Right atrium auricular region (tissue), 2 donors: ENCODE data around the gene PUM2. TPM values are rescaled to one million over a fixed set of nuclear protein-coding genes. Genes with fewer than 3 reads are reported as not detected.

Experiments used
- DNase-seq: peaks from one replicate; pipeline ENCODE4 v3.0.0-alpha.2; 2019; ENCODE audit warnings: low spot score
- H3K27ac ChIP-seq, 2 donors: fragments of 200-600 bp; sonication (generic); 1 replicate in 1 of 2; 2 replicates in 1 of 2; pipeline ENCODE4 v1.5.1; 2016 to 2019
- H3K27me3 ChIP-seq, 2 donors: fragments of 200-600 bp; sonication (generic); one replicate each; pipeline versions ENCODE4 v1.5.1 to v1.6.0; 2017 to 2019
- H3K36me3 ChIP-seq: fragments of 200-600 bp; sonication (generic); one replicate; pipeline ENCODE4 v1.5.1; 2016
- H3K4me1 ChIP-seq, 2 donors: fragments of 200-600 bp; sonication (generic); one replicate each; pipeline versions ENCODE4 v1.5.1 to v1.6.0; 2017 to 2019
- H3K4me3 ChIP-seq, 2 donors: fragments of 200-600 bp; sonication (generic); 1 replicate in 1 of 2; 2 replicates in 1 of 2; pipeline ENCODE4 v1.5.1; 2017 to 2019; ENCODE audit warnings: mild to moderate bottlenecking in 1 of 2, moderate library complexity in 1 of 2
- H3K9me3 ChIP-seq, 2 donors: fragments of 200-600 bp; sonication (generic); one replicate each; pipeline ENCODE4 v1.5.1; 2019
- CTCF ChIP-seq, 2 donors: fragments of 200-600 bp; sonication (generic); IDR thresholded peaks; one replicate each; pipeline ENCODE4 v1.5.1; 2019; ENCODE audit warnings: antibody characterized with exemption in 2 of 2
- total RNA-seq, 2 donors: library from RNA; depleted of rRNA; stranded (reverse); fragments of >200 nt; gene quantifications; one replicate each; pipeline ENCODE4 v1.1.0, GENCODE V29; 2016

Gene PUM2
- total RNA-seq, 2 donors from 2014 or later: 35.0 to 44.8 TPM

DNA sequence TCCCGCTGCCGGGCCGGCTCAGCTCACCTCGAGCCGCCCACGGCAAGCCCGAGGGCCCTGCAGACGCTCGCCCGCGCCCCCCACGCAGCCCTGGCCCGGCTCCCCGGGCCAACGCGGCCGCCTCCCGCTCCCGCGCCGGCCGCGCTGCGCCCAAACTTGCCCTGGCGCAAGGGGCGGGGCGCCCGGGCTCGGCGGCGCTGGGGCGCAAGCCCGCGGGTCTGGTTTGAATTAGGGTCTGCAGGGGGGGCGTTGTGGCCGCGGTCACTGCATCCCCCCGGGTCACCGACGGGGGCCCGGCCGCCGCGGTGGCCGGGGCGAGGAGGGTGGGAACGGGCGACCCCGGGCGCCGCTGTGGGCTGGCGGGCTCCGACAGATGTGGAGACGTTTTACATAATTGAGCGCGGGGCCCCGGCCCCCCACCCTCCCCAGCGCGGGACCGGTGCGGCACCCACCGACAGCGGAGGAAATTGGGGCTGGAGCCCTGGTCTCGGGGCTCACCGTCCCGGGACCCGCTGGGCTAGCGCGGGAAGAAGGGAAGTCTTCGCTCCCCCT lies 126.4 kb downstream of the PUM2 start:
- no peak for DNase-seq
- no peak overlapping the region for H3K27ac ChIP-seq
- H3K9me3 ChIP-seq: no peaks in the 10 kb centered on the region
- no peaks in the 10 kb centered on the region for H3K27me3 ChIP-seq
- H3K4me1 ChIP-seq: peaks cover 0 to 22% of the 10 kb centered on the region in 2 donors
- no peaks in the 10 kb centered on the region for H3K36me3 ChIP-seq
- TF ChIP-seq CTCF (IDR thresholded peaks at IDR 0.05): no peak
- H3K4me3 ChIP-seq: peak overlapping the region; percentile 50 to 62

GRCh38 chr2:20223407-20224163 lies 127.1 kb downstream of the PUM2 start:
- no peaks in the 10 kb centered on the region for H3K9me3 ChIP-seq
- DNase-seq: no peak
- H3K4me1 ChIP-seq: peaks cover 0 to 22% of the 10 kb centered on the region in 2 donors
- no peaks in the 10 kb centered on the region for H3K36me3 ChIP-seq
- peak in 1 of 2 donors; percentile 14 for TF ChIP-seq CTCF (IDR thresholded peaks at IDR 0.05)
- peak overlapping the region; percentile 50 to 62 for H3K4me3 ChIP-seq
- H3K27me3 ChIP-seq: no peaks in the 10 kb centered on the region
- H3K27ac ChIP-seq: no peak overlapping the region

- Histone ChIP-seq H3K4me3 (peak overlapping the region; percentile 50 to 62), H3K36me3 (no peaks in the 10 kb centered on the region), H3K27ac (no peak overlapping the region), H3K27me3 (no peaks in the 10 kb centered on the region), H3K9me3 (no peaks in the 10 kb centered on the region), H3K4me1 (peaks cover 0 to 22% of the 10 kb centered on the region in 2 donors)
- no peak for DNase-seq
- no peak for TF ChIP-seq CTCF (IDR thresholded peaks at IDR 0.05)
Observed at GRCh38 chr2:20222769-20223406, 127.8 kb downstream of the PUM2 start.

- no peak for DNase-seq
- no peaks in the 10 kb centered on the region for H3K36me3 ChIP-seq
- H3K27ac ChIP-seq: no peak overlapping the region
- H3K4me3 ChIP-seq: no peak overlapping the region
- H3K27me3 ChIP-seq: no peaks in the 10 kb centered on the region
- peaks cover 0 to 22% of the 10 kb centered on the region in 2 donors for H3K4me1 ChIP-seq
- TF ChIP-seq CTCF (IDR thresholded peaks at IDR 0.05): no peak
- H3K9me3 ChIP-seq: no peaks in the 10 kb centered on the region
Observed at GRCh38 chr2:20222014-20222768, 128.5 kb downstream of the PUM2 start.

DNA sequence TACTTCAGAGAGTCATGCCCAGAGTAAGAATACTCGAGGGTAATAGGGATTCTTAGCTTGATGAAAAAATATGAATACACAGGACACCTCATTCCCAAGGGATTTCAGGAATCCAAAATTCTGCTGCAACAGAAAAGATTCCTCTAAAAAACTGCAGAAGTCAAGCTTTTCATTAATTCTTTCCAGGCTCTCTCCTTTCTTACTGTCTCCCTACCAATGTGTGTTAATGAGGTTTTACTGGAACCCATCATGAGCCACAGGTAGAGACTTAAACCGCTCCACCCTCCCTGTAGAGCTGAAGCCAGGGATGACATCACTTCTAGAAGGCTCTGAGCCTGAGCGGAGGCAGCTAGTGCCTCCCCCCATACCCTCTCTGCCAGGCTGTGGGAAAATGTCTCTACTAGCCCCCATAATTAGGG lies 129.1 kb downstream of the PUM2 start:
- H3K4me1 ChIP-seq: peaks cover 0 to 22% of the 10 kb centered on the region in 2 donors
- H3K9me3 ChIP-seq: no peaks in the 10 kb centered on the region
- no peaks in the 10 kb centered on the region for H3K27me3 ChIP-seq
- H3K4me3 ChIP-seq: no peak overlapping the region
- H3K36me3 ChIP-seq: no peaks in the 10 kb centered on the region
- TF ChIP-seq CTCF (IDR thresholded peaks at IDR 0.05): no peak
- no peak overlapping the region for H3K27ac ChIP-seq
- DNase-seq: no peak
